HepG2 (cell line): ENCODE data around the gene OR52I2. TPM values are rescaled to one million over a fixed set of nuclear protein-coding genes. Genes with fewer than 3 reads are reported as not detected.

Source experiments
- ATAC-seq: fragments of 200-7000 bp; cut with Tn5 transposase; 3 replicates; pipeline ENCODE4 v1.9.1; 2020; ENCODE audit warnings: mild to moderate bottlenecking, moderate library complexity
- BruUV-seq: library from RNA; stranded (reverse); fragments of 400-500 nt; replicated peaks from 2 replicates; lab custom pipeline; 2021; lab: Mats Ljungman, UMichigan
- CTCF ChIA-PET: fragments of 300-600 bp; formaldehyde crosslinking; extraction: SDS; loops from one replicate; lab custom pipeline; 2021; ENCODE audit warnings: low total read pairs, inconsistent platforms, low intra/inter-chr PET ratio; lab: Yijun Ruan, JAX
- POLR2A ChIA-PET: fragments of 350-600 bp; sonication (Branson Sonifier 250); formaldehyde crosslinking; loops from one replicate; lab custom pipeline; 2020; ENCODE audit warnings: antibody characterized with exemption, inconsistent platforms; lab: Yijun Ruan, JAX
- DNase-seq: peaks from one replicate; pipeline ENCODE4 v3.0.0-alpha.2; 2015; ENCODE audit warnings: low spot score
- FAIRE-seq: peaks from 3 replicates; lab custom pipeline; 2011; peaks lifted over from hg19 to GRCh38; lab: Jason Lieb, UNC
- H2AFZ ChIP-seq: one replicate; pipeline ENCODE4 v1.6.1; 2011; ENCODE audit warnings: low read length, inconsistent platforms
- H3K27ac ChIP-seq: fragments of 300-600 bp; 3 replicates; pipeline ENCODE4 v1.8.0; 2011; ENCODE audit warnings: mixed run types, mild to moderate bottlenecking, mixed read lengths, low read length, inconsistent platforms; ENCODE audit not compliant: insufficient read depth; ENCODE audit errors: extremely low read length
- H3K27me3 ChIP-seq, 2 experiments: fragments of 200-600 bp in 1 of 2; 2 replicates in 1 of 2; 3 replicates in 1 of 2; pipeline versions ENCODE4 v1.6.0 to v1.8.0; 2011; ENCODE audit warnings: low read length in 2 of 2, mild to moderate bottlenecking in 2 of 2, moderate library complexity in 2 of 2, inconsistent platforms in 1 of 2; ENCODE audit not compliant: insufficient read depth in 2 of 2, control insufficient read depth in 1 of 2
- H3K36me3 ChIP-seq, 2 experiments: fragments of 200-600 bp in 1 of 2; replicated peaks in 1 of 2; 2 replicates in 1 of 2; 3 replicates in 1 of 2; pipeline versions ENCODE4 v1.5.1 to v1.8.0; 2011; ENCODE audit warnings: low read length in 2 of 2, inconsistent platforms in 1 of 2; ENCODE audit not compliant: insufficient read depth in 2 of 2, control insufficient read depth in 1 of 2
- H3K4me1 ChIP-seq: 2 replicates; pipeline ENCODE4 v1.5.1; 2012; ENCODE audit warnings: low read length, inconsistent platforms; ENCODE audit not compliant: insufficient read depth
- H3K4me2 ChIP-seq: 2 replicates; pipeline ENCODE4 v1.6.0; 2011; ENCODE audit warnings: low read depth, low read length, inconsistent platforms
- H3K4me3 ChIP-seq, 3 experiments: fragments of 200-600 bp in 1 of 3; sonication (generic), shearing (Covaris generic) in 1 of 3; replicated peaks in 1 of 3; 2 replicates each; pipeline ENCODE4 v1.5.1; 2011 to 2016; ENCODE audit warnings: low read length in 3 of 3, inconsistent platforms in 2 of 3, low read depth in 2 of 3, mild to moderate bottlenecking in 2 of 3, control low read depth in 1 of 3, mixed read lengths in 1 of 3; ENCODE audit not compliant: insufficient read depth in 1 of 3
- H3K79me2 ChIP-seq: one replicate; pipeline ENCODE4 v1.6.1; 2011; ENCODE audit warnings: low read length, inconsistent platforms; ENCODE audit not compliant: insufficient read depth
- H3K9ac ChIP-seq: 2 replicates; pipeline ENCODE4 v1.6.0; 2011; ENCODE audit warnings: mild to moderate bottlenecking, low read depth, low read length, inconsistent platforms; ENCODE audit not compliant: insufficient read depth
- H3K9me3 ChIP-seq: 2 replicates; pipeline ENCODE4 v1.5.1; 2012; ENCODE audit warnings: mild to moderate bottlenecking, low read length
- H4K20me1 ChIP-seq: 2 replicates; pipeline ENCODE4 v1.6.0; 2011; ENCODE audit warnings: inconsistent platforms, mild to moderate bottlenecking, low read length, moderate library complexity; ENCODE audit not compliant: insufficient read depth
- MIER3 ChIP-seq: IDR thresholded peaks from 2 replicates; pipeline ENCODE4 v1.6.1; 2016; ENCODE audit warnings: missing compliant biosample characterization, borderline replicate concordance
- MYC ChIP-seq: sonication (generic); formaldehyde crosslinking; IDR thresholded peaks from 2 replicates; pipeline ENCODE4 v1.9.0; 2021; ENCODE audit warnings: missing genetic modification reagents, borderline replicate concordance
- PTBP1 ChIP-seq: fragments of 200-400 bp; formaldehyde crosslinking; IDR thresholded peaks from 2 replicates; pipeline ENCODE4 v1.6.1; 2018; ENCODE audit warnings: low read length, low read depth; ENCODE audit not compliant: poor library complexity, severe bottlenecking
- TCF7L2 ChIP-seq: IDR thresholded peaks from 2 replicates; pipeline ENCODE4 v1.6.1; 2011; ENCODE audit warnings: mild to moderate bottlenecking, low read depth, low read length, moderate library complexity
- ZNF790 ChIP-seq: sonication (generic); formaldehyde crosslinking; IDR thresholded peaks from 2 replicates; pipeline ENCODE4 v1.8.0; 2022; ENCODE audit warnings: missing genetic modification reagents, mild to moderate bottlenecking, borderline replicate concordance
- WGBS: methylation state at CpG from one replicate; pipeline ENCODE4 v1.1.6; 2017; ENCODE audit warnings: low lambda C conversion rate; 5-methylcytosine and 5-hydroxymethylcytosine counted together
- in situ Hi-C: cut with HindIII; loops from 2 replicates; pipeline ENCODE4 v1.10.0; 2017; ENCODE audit warnings: low pct_unique_long_range_greater_than_20kb; ENCODE audit not compliant: extremely low pct_ligation_motif_present
- intact Hi-C: fragments of 100-400 bp; cut with micrococcal nuclease; formaldehyde crosslinking; loops from one replicate; pipeline ENCODE4 v1.10.0; 2022; ENCODE audit not compliant: unreplicated experiment
- polyA plus RNA-seq, 8 experiments: library from polyadenylated mRNA; depleted of rRNA in 3 of 8; stranded (reverse) in 7 of 8; unstranded in 1 of 8; fragments of >200 nt; fragmentation: Illumina TruSeq in 4 of 8; extraction: Trizol in 4 of 8; gene quantifications; 2 replicates each; pipeline versions ENCODE4 v1.2.1 to v1.2.3, GENCODE V29; 2011 to 2016; ENCODE audit warnings: low read depth in 4 of 8, missing spikeins in 1 of 8, mixed read lengths in 1 of 8; ENCODE audit not compliant: insufficient read depth in 1 of 8
- total RNA-seq, 5 experiments: library from RNA; depleted of rRNA; stranded (reverse); fragments of >200 nt; fragmentation: Illumina TruSeq; extraction: Trizol; gene quantifications; 2 replicates each; pipeline ENCODE4 v1.2.3, GENCODE V29; 2016; ENCODE audit warnings: low read depth in 1 of 5
- TF ChIP-seq, protein P1 (sequence below): IDR thresholded peaks from 2 replicates; pipeline ENCODE4 v1.6.1; 2012; ENCODE audit warnings: low read depth, low read length, improper control_type of control experiment

Gene OR52I2
- total and polyA plus RNA-seq, 2 of the 13 experiments (the other 11 are each of a cell fraction or from before 2014, with no cell fraction given), result not detected

DNA sequence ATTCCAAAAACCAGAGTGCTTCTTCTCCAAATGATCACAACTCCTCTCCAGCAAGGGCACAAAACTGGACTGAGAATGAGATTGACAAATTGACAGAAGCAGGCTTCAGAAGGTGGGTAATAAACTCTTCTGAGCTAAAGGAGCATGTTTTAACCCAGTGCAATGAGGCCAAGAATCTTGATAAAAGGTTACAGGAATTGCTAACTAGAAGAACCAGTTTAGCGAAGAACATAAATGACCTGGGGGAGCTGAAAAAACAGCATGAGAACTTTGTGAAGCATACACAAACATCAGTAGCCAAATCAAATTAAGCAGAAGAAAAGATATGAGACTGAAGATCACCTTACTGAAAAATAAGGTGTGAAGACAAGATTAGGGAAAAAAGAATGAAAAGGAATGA lies 21.1 kb upstream of the OR52I2 start (continued):
- TF ChIP-seq TCF7L2, result no peak

DNA sequence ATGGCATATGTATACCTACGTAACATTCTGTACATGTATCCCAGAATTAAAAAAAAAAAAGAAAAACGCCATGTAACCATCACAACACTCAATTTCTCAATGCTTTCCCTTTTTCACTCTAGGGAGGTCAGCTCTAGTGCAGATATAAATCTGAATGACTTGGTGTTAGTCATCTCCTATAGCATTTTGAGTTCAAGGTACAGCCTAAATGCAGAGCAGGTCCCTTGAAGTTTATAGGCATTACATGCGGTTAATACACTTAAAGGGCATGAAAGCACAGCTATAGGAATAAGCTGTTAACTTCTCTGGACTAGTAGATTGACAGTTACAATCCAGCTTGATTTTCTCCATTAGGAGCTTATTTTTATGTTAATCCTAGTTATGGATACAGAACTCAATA lies 16.2 kb upstream of the OR52I2 start:
- FAIRE-seq, result no peak
- ChIA-PET POLR2A (no interaction called here), CTCF (no interaction called here)
- no peaks in the 10 kb centered on the region for H3K79me2 ChIP-seq
- no peak for ATAC-seq
- no peaks in the 10 kb centered on the region for H3K4me1 ChIP-seq
- no peaks in the 10 kb centered on the region for H4K20me1 ChIP-seq
- intact Hi-C loops, result no loop called here
- DNase-seq, result no peak
- no peaks in the 10 kb centered on the region for H3K36me3 ChIP-seq
- TF ChIP-seq MIER3, result no peak
- TF ChIP-seq, protein P1, sequence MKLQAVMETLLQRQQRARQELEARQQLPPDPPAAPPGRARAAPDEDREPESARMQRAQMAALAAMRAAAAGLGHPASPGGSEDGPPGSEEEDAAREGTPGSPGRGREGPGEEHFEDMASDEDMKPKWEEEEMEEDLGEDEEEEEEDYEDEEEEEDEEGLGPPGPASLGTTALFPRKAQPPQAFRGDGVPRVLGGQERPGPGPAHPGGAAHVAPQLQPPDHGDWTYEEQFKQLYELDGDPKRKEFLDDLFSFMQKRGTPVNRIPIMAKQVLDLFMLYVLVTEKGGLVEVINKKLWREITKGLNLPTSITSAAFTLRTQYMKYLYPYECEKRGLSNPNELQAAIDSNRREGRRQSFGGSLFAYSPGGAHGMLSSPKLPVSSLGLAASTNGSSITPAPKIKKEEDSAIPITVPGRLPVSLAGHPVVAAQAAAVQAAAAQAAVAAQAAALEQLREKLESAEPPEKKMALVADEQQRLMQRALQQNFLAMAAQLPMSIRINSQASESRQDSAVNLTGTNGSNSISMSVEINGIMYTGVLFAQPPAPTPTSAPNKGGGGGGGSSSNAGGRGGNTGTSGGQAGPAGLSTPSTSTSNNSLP, result no peak
- no peak for TF ChIP-seq PTBP1
- TF ChIP-seq MYC, result no peak
- TF ChIP-seq ZNF790 (CRISPR knock-in tag), result no peak
- TF ChIP-seq, all 625 proteins: peak for 0
- no TSS peak for BruUV-seq
- Histone ChIP-seq H3K9me3 (no peaks in the 10 kb centered on the region), H3K4me3 (no peak overlapping the region), H3K9ac (no peak overlapping the region), H3K27me3 (peaks cover 0 to 28% of the 10 kb centered on the region in 2 experiments; a peak in 3 of 5 replicates), H2AFZ (no peak overlapping the region), H3K4me2 (no peak overlapping the region), H3K27ac (no peak overlapping the region)
- 27% methylated on average over 3 of the region's 3 CpGs for WGBS
- in situ Hi-C loops, result no loop called here
